A673 (cell line): Measurements from ENCODE around the gene RPL19.

Source experiments
- EZH2 ChIP-seq: fragments of 200-600 bp; sonication (generic); IDR thresholded peaks from 2 replicates; pipeline ENCODE4 v1.6.1; 2017; ENCODE audit warnings: borderline replicate concordance, low read depth, mild to moderate bottlenecking, mixed read lengths, antibody characterized with exemption, low read length; ENCODE audit not compliant: poor library complexity, severe bottlenecking
- TF ChIP-seq, protein P1 (sequence below): fragments of 300-800, 200-600 bp; sonication (generic); conservative IDR thresholded peaks from 2 replicates; pipeline ENCODE4 v1.5.1; 2017; ENCODE audit warnings: low read depth, mild to moderate bottlenecking, antibody characterized with exemption, low read length, moderate library complexity, mixed read lengths

DNA sequence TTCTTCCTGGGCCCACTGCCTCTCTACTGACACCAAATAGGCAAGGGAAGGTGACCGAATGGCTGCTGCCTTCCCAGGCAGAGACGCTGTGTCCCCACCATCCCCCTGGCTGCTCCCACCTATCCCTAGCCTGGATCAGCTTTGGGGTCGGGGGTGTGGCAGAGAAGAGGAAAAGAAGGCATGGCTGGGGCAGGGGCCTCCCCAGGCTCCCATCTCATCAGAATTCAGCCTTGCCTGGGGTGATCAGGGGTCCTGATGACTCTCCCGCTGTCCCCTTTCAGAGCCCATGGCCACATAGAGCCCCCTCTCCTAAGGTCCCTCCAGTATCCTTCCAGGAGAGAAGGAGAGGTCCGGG, 49.3 kb upstream of the RPL19 start:
- TF ChIP-seq, protein P1, sequence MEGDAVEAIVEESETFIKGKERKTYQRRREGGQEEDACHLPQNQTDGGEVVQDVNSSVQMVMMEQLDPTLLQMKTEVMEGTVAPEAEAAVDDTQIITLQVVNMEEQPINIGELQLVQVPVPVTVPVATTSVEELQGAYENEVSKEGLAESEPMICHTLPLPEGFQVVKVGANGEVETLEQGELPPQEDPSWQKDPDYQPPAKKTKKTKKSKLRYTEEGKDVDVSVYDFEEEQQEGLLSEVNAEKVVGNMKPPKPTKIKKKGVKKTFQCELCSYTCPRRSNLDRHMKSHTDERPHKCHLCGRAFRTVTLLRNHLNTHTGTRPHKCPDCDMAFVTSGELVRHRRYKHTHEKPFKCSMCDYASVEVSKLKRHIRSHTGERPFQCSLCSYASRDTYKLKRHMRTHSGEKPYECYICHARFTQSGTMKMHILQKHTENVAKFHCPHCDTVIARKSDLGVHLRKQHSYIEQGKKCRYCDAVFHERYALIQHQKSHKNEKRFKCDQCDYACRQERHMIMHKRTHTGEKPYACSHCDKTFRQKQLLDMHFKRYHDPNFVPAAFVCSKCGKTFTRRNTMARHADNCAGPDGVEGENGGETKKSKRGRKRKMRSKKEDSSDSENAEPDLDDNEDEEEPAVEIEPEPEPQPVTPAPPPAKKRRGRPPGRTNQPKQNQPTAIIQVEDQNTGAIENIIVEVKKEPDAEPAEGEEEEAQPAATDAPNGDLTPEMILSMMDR, result no peak
- no peak for TF ChIP-seq EZH2
